Lower leg skin (tissue), 3 donors: ENCODE measurements around the gene AMBP.

Experiments used
- CTCF ChIP-seq, 3 donors: fragments of 450-650 bp; IDR thresholded peaks; one replicate each; pipeline ENCODE4 v1.5.1; 2016; ENCODE audit warnings: antibody characterized with exemption in 3 of 3, mild to moderate bottlenecking in 3 of 3, moderate library complexity in 2 of 3
- POLR2A ChIP-seq, 2 donors: fragments of 450-650 bp; IDR thresholded peaks; one replicate each; pipeline ENCODE4 v1.6.1; 2016 to 2017; ENCODE audit warnings: antibody characterized with exemption in 2 of 2, mild to moderate bottlenecking in 1 of 2, moderate library complexity in 1 of 2

- TF ChIP-seq CTCF (IDR thresholded peaks at IDR 0.05) = no peak
- TF ChIP-seq POLR2A (IDR thresholded peaks at IDR 0.05) = no peak
These were observed 38.6 kb downstream of the AMBP start for GRCh38 chr9:114039484-114039883.
